SU-DHL-6 (cell line): Measurements from ENCODE around the gene RCAN2.

Source experiments
- EZH2phosphoT487 ChIP-seq: fragments of 200-600 bp; sonication (generic), shearing (Covaris generic); conservative IDR thresholded peaks from 2 replicates; pipeline ENCODE4 v1.6.1; 2018; ENCODE audit warnings: mild to moderate bottlenecking, antibody characterized with exemption, low read length, moderate library complexity, mixed read lengths
- TF ChIP-seq, protein P1 (sequence below): fragments of 200-600 bp; sonication (generic); IDR thresholded peaks from one replicate; pipeline ENCODE4 v1.5.1; 2017; ENCODE audit warnings: antibody characterized with exemption, mild to moderate bottlenecking, low read length, moderate library complexity; ENCODE audit not compliant: insufficient read depth, poor library complexity, severe bottlenecking

GRCh38 chr6:46207174-46207573 is 284.1 kb downstream of the RCAN2 start:
- TF ChIP-seq, protein P1, sequence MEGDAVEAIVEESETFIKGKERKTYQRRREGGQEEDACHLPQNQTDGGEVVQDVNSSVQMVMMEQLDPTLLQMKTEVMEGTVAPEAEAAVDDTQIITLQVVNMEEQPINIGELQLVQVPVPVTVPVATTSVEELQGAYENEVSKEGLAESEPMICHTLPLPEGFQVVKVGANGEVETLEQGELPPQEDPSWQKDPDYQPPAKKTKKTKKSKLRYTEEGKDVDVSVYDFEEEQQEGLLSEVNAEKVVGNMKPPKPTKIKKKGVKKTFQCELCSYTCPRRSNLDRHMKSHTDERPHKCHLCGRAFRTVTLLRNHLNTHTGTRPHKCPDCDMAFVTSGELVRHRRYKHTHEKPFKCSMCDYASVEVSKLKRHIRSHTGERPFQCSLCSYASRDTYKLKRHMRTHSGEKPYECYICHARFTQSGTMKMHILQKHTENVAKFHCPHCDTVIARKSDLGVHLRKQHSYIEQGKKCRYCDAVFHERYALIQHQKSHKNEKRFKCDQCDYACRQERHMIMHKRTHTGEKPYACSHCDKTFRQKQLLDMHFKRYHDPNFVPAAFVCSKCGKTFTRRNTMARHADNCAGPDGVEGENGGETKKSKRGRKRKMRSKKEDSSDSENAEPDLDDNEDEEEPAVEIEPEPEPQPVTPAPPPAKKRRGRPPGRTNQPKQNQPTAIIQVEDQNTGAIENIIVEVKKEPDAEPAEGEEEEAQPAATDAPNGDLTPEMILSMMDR = no peak
- TF ChIP-seq EZH2phosphoT487 = no peak
